BLaER1 treated with 17β-estradiol and CSF1 and Interleukin-3, amounts not matched to agents 10 nM and 100 nM (cell line): ENCODE data around the gene TPT1.

Experiments
- H3K27ac ChIP-seq, 11 experiments: shearing (Covaris generic); formaldehyde crosslinking; 2 replicates each; pipeline ENCODE4 v1.8.1; 2022
- H3K27me3 ChIP-seq, 11 experiments: shearing (Covaris generic); formaldehyde crosslinking; 2 replicates each; pipeline ENCODE4 v1.8.1; 2022
- H3K36me3 ChIP-seq, 11 experiments: shearing (Covaris generic); formaldehyde crosslinking; 2 replicates each; pipeline ENCODE4 v1.8.1; 2022
- H3K4me1 ChIP-seq, 10 experiments: shearing (Covaris generic); formaldehyde crosslinking; 2 replicates each; pipeline ENCODE4 v1.8.1; 2022
- H3K4me2 ChIP-seq, 11 experiments: shearing (Covaris generic); formaldehyde crosslinking; 2 replicates each; pipeline ENCODE4 v1.8.1; 2022
- H3K4me3 ChIP-seq, 10 experiments: shearing (Covaris generic); formaldehyde crosslinking; 2 replicates each; pipeline ENCODE4 v1.8.1; 2022
- H3K9ac ChIP-seq, 11 experiments: shearing (Covaris generic); formaldehyde crosslinking; 2 replicates each; pipeline ENCODE4 v1.8.1; 2022
- H3K9me3 ChIP-seq, 11 experiments: shearing (Covaris generic); formaldehyde crosslinking; replicated peaks in 1 of 11; 2 replicates each; pipeline ENCODE4 v1.8.1; 2022
- H4K20me1 ChIP-seq, 11 experiments: shearing (Covaris generic); formaldehyde crosslinking; 2 replicates each; pipeline ENCODE4 v1.8.1; 2022
- Cebpa-rat ChIP-seq, 11 experiments: shearing (Covaris generic); IDR thresholded peaks; 2 replicates each; pipeline ENCODE4 v1.8.1; 2022

The TPT1 gene

DNA sequence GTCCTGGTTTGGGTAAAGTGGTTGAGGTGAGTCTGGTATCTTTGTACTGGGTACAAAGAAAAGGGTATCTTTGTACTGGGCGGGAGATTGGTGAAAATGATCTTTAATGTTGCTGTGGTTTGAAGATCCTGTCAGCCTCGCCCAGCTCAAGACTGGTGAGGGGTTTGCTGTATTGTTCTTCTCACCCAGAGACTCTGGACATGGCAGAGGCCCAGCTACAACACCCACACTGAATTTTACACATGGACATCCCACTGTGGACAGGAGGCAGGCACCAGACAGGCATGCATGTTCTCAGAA, 42.8 kb downstream of the TPT1 start:
- no peak overlapping the region for H3K4me3 ChIP-seq
- H3K9me3 ChIP-seq: no peaks in the 10 kb centered on the region
- H3K4me2 ChIP-seq: peak overlapping the region in 1 of 11 experiments; percentile 36; a peak in 1 of 22 replicates
- no peak for TF ChIP-seq Cebpa-rat (IDR thresholded peaks at IDR 0.05)
- H3K27me3 ChIP-seq: no peaks in the 10 kb centered on the region
- H3K4me1 ChIP-seq: peaks cover 0 to 36% (median 20%) of the 10 kb centered on the region in 10 experiments; a peak in 16 of 20 replicates
- H3K9ac ChIP-seq: no peak overlapping the region
- H3K36me3 ChIP-seq: no peaks in the 10 kb centered on the region
- no peak overlapping the region for H3K27ac ChIP-seq
- no peaks in the 10 kb centered on the region for H4K20me1 ChIP-seq

- H4K20me1 ChIP-seq: no peaks in the 10 kb centered on the region
- TF ChIP-seq Cebpa-rat (IDR thresholded peaks at IDR 0.05): no peak
- H3K4me1 ChIP-seq: peaks cover 0 to 36% (median 20%) of the 10 kb centered on the region in 10 experiments; a peak in 16 of 20 replicates
- H3K4me2 ChIP-seq: peak overlapping the region in 1 of 11 experiments; percentile 36; a peak in 1 of 22 replicates
- H3K27ac ChIP-seq: no peak overlapping the region
- H3K9ac ChIP-seq: no peak overlapping the region
- no peaks in the 10 kb centered on the region for H3K9me3 ChIP-seq
- no peaks in the 10 kb centered on the region for H3K27me3 ChIP-seq
- H3K4me3 ChIP-seq: no peak overlapping the region
- no peaks in the 10 kb centered on the region for H3K36me3 ChIP-seq
These were observed 43.4 kb downstream of the TPT1 start for GRCh38 chr13:45297456-45298205.

- H3K27me3 ChIP-seq: no peaks in the 10 kb centered on the region
- H3K9me3 ChIP-seq: no peaks in the 10 kb centered on the region
- H3K36me3 ChIP-seq: peaks cover 0 to 5% (median 0%) of the 10 kb centered on the region in 11 experiments; a peak in 1 of 22 replicates
- H3K4me1 ChIP-seq: peaks cover 0 to 36% (median 20%) of the 10 kb centered on the region in 10 experiments; a peak in 16 of 20 replicates
- H3K4me2 ChIP-seq: peak overlapping the region in 7 of 11 experiments; percentile 3 to 67 (median 41); a peak in 11 of 22 replicates
- no peaks in the 10 kb centered on the region for H4K20me1 ChIP-seq
- H3K27ac ChIP-seq: peak overlapping the region in 1 of 11 experiments; percentile 28; a peak in 1 of 22 replicates
- no peak for TF ChIP-seq Cebpa-rat (IDR thresholded peaks at IDR 0.05)
- H3K4me3 ChIP-seq: no peak overlapping the region
- no peak overlapping the region for H3K9ac ChIP-seq
These were observed 44.7 kb downstream of the TPT1 start for GRCh38 chr13:45296259-45296658.

DNA sequence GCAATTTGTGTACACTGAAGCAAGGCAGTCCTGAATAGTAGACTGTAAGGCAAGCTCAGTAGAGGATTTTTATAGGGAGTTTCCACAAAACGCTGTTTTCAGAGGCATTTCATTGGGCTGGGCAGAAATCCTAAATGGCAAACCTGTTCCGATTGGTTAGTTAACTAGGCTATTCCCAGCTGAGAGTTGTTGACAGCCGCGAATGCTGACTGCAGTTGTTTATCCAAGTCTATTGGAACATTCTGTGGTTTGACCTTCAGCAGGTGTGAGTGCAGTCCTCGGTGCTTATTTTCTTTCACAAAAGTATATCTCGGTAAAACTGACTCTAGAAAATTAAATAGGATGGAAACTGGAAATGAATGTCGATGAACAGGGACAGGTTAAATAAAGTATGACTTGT, 45.4 kb downstream of the TPT1 start:
- TF ChIP-seq Cebpa-rat (IDR thresholded peaks at IDR 0.05): no peak
- Histone ChIP-seq H3K4me2 (peak overlapping the region in 9 of 11 experiments; percentile 1 to 67 (median 36); a peak in 13 of 22 replicates), H3K27me3 (no peaks in the 10 kb centered on the region), H3K4me1 (peaks cover 0 to 36% (median 20%) of the 10 kb centered on the region in 10 experiments; a peak in 16 of 20 replicates), H3K9me3 (no peaks in the 10 kb centered on the region), H4K20me1 (no peaks in the 10 kb centered on the region), H3K9ac (no peak overlapping the region), H3K27ac (peak overlapping the region in 1 of 11 experiments; percentile 28; a peak in 1 of 22 replicates), H3K36me3 (peaks cover 0 to 12% (median 0%) of the 10 kb centered on the region in 11 experiments; a peak in 3 of 22 replicates), H3K4me3 (no peak overlapping the region)

GRCh38 chr13:45292176-45292575, 48.8 kb downstream of the TPT1 start:
- Histone ChIP-seq H4K20me1 (no peaks in the 10 kb centered on the region), H3K9me3 (no peaks in the 10 kb centered on the region), H3K4me2 (no peak overlapping the region), H3K4me1 (peaks cover 0 to 24% (median 19%) of the 10 kb centered on the region in 10 experiments; a peak in 15 of 20 replicates), H3K27ac (no peak overlapping the region), H3K27me3 (no peaks in the 10 kb centered on the region), H3K4me3 (no peak overlapping the region), H3K36me3 (peaks cover 10 to 42% (median 24%) of the 10 kb centered on the region in 11 experiments; a peak in 21 of 22 replicates), H3K9ac (no peak overlapping the region)
- no peak for TF ChIP-seq Cebpa-rat (IDR thresholded peaks at IDR 0.05)

GRCh38 chr13:45289936-45290563, 50.9 kb downstream of the TPT1 start:
- H3K4me2 ChIP-seq: no peak overlapping the region

More at GRCh38 chr13:45289936-45290563, 50.9 kb downstream of the TPT1 start:
- Histone ChIP-seq H3K4me3 (no peak overlapping the region), H4K20me1 (no peaks in the 10 kb centered on the region), H3K9ac (no peak overlapping the region), H3K9me3 (no peaks in the 10 kb centered on the region), H3K27ac (no peak overlapping the region), H3K27me3 (no peaks in the 10 kb centered on the region), H3K36me3 (peaks cover 18 to 59% (median 44%) of the 10 kb centered on the region in 11 experiments), H3K4me1 (peaks cover 0 to 4% (median under 1%) of the 10 kb centered on the region in 10 experiments; a peak in 11 of 20 replicates)
- TF ChIP-seq Cebpa-rat (IDR thresholded peaks at IDR 0.05): no peak
